NOMO-1 treated with dmso at 0.1 percent for 144 hours (cell line): ENCODE results near the gene RANBP17.
"Not testable (repeated sequence)": the region's sequence is repeated elsewhere in the genome, so short reads cannot be mapped to it uniquely, and the experiment has no call there.

Experiments used
- DNase-seq: peaks from one replicate; lab custom pipeline; 2025; ENCODE audit not compliant: unreplicated experiment; lab: John Stamatoyannopoulos, UW

RANBP17 gene

GRCh38 chr5:171285465-171285864 is 423.6 kb downstream of the RANBP17 start:
- DNase-seq: no peak

DNA sequence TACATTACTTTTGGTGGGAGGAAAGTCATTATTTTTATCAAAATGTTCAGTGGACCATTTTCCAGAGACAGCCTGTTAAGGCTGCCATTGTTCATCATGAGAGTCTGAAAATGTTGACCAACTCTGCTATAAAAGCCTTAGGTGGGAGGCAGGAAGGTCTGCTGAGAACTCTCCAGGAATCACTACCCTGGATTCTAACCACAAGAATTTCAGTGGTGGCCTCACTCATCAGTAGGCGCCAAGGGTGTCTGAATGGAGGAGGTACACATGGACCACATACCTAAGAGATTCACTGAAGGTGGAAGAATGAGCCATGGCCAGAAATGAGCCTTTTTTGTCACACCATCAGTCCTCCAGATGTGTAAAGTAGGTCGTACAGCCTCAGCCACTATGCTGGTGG is 426.2 kb downstream of the RANBP17 start:
- DNase-seq: no peak

- DNase-seq: no peak
These were observed 429.6 kb downstream of the RANBP17 start for GRCh38 chr5:171291371-171291770.

DNA sequence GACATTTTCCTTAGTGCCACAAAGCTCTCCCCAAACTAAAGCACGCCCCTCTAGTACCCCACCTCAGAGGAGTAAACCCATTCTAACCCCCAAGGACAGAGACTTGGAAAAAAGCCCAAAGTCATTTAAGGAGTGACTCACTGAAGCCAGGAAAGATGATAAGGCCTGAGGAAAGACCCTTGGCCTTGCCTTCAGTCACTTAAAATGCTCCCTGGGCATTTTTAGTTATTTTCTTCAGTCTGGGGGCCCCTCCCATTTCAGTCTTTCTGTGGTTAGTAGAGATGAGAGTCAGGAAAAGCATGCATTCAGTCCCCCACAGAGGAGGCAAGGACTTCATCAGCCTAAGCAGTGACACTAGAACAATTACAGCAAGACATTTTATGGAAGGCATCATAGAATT is 433.5 kb downstream of the RANBP17 start:
- DNase-seq: no peak

- no peak for DNase-seq
These were observed 434.0 kb downstream of the RANBP17 start for GRCh38 chr5:171295801-171296200.

DNA sequence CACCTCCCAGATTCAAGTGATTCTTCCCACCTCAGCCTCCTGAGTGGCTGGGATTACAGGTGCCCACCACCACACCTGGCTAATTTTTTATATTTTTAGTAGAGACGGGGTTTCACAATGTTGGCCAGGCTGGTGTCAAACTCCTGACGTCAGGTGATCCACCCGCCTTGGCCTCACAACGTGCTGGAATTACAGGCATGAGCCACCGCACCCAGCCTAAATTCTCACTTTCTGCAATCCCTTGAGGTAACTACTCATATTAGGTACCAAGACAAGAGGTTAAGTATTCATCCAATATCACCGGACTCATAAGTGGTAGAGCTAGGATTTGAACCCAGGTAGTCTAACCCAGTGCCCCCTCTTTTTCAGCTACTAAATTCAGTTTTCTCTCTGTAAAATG is 436.1 kb downstream of the RANBP17 start:
- DNase-seq: not testable (repeated sequence)

- DNase-seq: no peak
These were observed 437.4 kb downstream of the RANBP17 start for GRCh38 chr5:171299228-171299627.

GRCh38 chr5:171299851-171300250 is 438.0 kb downstream of the RANBP17 start:
- DNase-seq: no peak

DNA sequence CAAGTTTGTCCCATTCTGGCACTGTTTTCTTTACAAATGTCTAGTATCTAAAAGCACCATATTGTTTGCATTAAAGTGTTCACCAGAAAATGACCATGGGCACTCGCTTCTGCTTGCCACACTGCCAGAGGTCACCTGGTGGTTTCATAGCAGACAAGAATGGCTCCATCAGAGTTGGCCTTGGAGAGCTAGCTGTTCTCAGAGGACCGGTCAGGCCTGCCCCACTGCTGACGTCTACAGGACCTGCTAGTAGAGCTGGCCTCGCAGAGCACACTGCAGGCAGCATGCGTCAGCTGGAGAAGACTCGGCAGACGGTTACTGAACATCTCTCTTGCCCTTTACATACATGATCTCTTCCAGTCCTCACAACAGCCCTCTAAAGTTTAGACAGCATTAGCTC is 438.5 kb downstream of the RANBP17 start:
- no peak for DNase-seq

GRCh38 chr5:171306166-171306565 is 444.3 kb downstream of the RANBP17 start:
- no peak for DNase-seq

GRCh38 chr5:171306781-171307591 is 445.2 kb downstream of the RANBP17 start:
- DNase-seq: no peak

- DNase-seq: no peak
These were observed 446.1 kb downstream of the RANBP17 start for GRCh38 chr5:171307789-171308452.

DNA sequence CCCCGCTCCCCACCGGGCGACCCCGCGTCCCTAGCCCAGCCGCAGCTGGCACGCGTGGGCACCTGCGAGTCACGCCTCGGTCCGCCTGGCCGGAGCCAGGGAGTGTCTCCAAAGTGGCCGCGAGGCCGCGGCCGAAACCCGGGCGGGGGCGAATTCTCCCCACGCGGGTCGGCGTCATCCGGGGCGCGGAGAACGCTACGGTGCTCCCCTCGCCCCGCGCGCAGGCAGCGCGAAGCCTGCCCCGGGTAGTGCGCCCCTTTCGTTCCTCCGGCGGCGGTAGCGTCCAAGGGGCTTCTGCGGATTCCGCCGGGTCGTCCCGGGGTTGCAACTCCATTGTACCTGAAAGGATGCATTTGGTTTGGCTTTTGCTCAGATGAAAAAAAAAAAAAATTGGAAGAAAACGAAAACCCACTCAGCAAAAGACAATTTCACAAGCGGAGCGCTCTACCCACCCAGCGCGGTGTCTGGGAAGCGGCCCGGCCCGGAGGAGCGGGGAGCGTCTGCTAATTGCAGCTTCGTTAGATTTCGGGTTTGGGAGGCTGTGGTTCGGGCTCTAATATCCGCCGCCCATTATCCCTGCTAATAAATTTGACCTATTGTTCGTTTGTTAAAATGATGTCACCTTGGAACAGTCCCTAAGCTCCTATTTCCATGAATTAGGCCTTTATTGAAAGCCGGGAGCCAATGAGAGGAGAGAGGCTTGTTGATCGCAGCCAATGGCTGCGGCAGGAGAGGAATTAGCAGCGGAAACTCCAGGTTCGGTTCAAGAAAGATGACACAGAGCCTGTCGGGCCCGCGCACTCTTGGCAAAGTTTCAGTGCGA is 446.8 kb downstream of the RANBP17 start, which contains the start of gene TLX3:
Gene TLX3, plus strand, starts transcription at position 796 of the 823 bp plus-strand sequence. CDS start 118 bp downstream, outside the sequence.
- DNase-seq: no peak

DNA sequence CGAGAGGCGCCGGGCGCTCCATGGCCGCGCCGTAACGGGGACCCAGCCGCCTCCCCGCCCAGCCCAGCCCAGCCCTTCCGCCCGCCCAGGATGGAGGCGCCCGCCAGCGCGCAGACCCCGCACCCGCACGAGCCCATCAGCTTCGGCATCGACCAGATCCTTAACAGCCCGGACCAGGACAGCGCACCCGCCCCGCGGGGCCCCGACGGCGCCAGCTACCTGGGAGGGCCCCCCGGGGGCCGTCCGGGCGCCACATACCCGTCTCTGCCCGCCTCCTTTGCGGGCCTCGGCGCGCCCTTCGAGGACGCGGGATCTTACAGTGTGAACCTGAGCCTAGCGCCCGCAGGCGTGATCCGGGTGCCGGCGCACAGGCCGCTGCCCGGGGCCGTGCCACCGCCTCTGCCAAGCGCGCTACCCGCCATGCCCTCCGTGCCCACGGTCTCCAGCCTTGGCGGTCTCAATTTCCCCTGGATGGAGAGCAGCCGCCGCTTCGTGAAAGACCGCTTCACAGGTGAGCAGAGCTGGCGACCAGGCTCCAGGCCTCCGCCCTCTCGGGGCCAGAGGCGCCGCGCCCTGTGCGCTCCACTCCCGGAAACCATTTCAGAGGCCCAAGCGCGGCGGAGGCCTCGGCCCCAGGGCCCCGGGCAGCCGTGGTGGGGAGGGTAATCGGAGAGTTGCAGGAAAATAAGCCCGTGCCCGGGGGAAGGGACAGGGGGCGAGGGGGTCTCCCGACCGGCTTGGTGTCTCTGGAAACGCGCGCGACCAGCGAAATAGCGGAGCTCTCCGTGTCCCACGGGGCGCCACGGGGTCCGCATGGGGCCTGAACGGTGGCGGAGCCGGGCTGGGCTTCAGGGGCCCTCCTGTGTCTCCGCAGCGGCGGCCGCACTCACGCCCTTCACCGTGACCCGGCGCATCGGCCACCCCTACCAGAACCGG is 447.7 kb downstream of the RANBP17 start:
- DNase-seq: no peak

GRCh38 chr5:171310212-171310818 is 448.5 kb downstream of the RANBP17 start:
- DNase-seq: no peak

GRCh38 chr5:171310819-171311321 is 449.1 kb downstream of the RANBP17 start:
- no peak for DNase-seq

GRCh38 chr5:171311322-171312077 is 449.7 kb downstream of the RANBP17 start:
- peak; percentile 54 for DNase-seq

DNA sequence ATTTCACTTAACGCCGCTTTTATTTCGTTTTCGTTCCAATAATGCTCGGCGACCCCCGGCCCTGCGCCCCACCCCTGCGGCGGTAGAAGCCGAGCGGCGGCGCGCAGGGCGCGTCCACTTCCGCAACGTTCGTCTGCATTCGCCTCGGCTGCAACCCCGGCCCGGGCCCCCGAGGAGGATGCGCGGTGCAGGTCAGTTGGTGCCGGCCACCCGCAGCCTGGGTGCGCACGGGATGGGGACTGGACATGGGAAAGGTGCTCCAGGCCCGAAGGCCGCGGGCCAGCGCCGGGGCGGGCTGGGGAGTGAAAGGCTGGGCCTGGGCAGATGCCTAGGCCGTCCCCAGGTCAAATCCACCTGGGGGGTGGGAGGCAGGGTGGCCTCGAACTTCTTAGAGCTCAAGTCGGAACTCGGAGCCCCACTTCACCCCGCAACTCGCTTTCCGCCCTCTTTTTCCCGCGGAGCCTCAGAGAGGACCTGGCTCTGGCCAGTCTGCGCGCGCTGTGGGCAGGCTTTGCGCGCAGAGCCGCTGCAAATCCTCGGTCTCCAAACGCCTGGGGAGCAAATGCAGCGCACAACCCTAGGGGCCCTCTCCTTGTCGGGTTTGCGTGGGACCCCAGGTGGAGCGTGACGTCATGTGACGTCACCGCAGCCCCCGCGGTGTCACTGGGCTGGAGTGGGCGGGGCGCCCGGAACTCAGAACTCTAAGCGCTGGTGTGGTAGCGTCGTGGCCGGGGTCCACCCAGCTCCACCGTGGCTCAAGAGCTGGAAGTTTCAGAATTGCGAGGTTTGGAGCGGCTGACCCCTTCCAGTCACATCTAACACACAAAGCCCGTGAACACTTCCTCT is 450.5 kb downstream of the RANBP17 start:
- DNase-seq: peak; percentile 38
